ENCODE results near the gene LGALS3BP.

DNA sequence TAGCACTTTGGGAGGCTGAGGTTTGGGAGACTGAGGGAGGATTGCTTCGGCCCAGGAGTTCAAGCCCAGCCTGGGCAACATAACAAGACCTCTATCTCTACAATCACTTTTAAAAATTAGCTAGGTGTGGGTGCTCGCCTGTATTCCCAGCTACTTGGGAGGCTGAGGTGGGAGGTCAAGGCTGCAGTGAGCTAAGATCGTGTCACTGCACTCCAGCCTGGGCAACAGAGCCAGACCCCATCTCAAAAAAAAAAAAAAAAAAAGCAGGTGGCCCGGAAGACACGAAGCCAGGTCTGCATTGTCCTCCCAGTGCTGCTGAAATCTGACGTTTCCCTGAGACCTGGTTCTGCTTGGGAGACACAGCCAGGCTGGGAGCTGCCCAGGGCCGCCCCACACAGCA is 35.7 kb downstream of the LGALS3BP start:
- TF ChIP-seq, protein P1, sequence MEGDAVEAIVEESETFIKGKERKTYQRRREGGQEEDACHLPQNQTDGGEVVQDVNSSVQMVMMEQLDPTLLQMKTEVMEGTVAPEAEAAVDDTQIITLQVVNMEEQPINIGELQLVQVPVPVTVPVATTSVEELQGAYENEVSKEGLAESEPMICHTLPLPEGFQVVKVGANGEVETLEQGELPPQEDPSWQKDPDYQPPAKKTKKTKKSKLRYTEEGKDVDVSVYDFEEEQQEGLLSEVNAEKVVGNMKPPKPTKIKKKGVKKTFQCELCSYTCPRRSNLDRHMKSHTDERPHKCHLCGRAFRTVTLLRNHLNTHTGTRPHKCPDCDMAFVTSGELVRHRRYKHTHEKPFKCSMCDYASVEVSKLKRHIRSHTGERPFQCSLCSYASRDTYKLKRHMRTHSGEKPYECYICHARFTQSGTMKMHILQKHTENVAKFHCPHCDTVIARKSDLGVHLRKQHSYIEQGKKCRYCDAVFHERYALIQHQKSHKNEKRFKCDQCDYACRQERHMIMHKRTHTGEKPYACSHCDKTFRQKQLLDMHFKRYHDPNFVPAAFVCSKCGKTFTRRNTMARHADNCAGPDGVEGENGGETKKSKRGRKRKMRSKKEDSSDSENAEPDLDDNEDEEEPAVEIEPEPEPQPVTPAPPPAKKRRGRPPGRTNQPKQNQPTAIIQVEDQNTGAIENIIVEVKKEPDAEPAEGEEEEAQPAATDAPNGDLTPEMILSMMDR (IDR thresholded peaks at IDR 0.05) = no peak
- TF ChIP-seq POLR2AphosphoS5 (IDR thresholded peaks at IDR 0.05) (no peak), POLR2A (IDR thresholded peaks at IDR 0.05) (no peak)

All from sigmoid colon (tissue), 4 donors.